PC-3 (cell line): ENCODE results near the gene ZSCAN31. TPM values are rescaled to one million over a fixed set of nuclear protein-coding genes. Genes with fewer than 3 reads are reported as not detected.
A peak's percentile ranks its signal among the peaks of the same experiment; 100 is the strongest.

Experiments
- ATAC-seq: fragments of 200-7000 bp; cut with Tn5 transposase; 2 replicates; pipeline ENCODE4 v1.9.1; 2020; ENCODE audit warnings: mild to moderate bottlenecking, moderate library complexity
- BruUV-seq: library from RNA; stranded (reverse); fragments of 400-500 nt; replicated peaks from 2 replicates; lab custom pipeline; 2021; lab: Mats Ljungman, UMichigan
- CTCF ChIA-PET: fragments of 300-600 bp; sonication (Branson Sonifier 250); formaldehyde crosslinking; loops from one replicate; lab custom pipeline; 2022; ENCODE audit warnings: antibody characterized with exemption; lab: Charles Lee
- POLR2A ChIA-PET: fragments of 300-600 bp; sonication (Branson Sonifier 250); formaldehyde crosslinking; loops from one replicate; lab custom pipeline; 2022; ENCODE audit warnings: antibody characterized with exemption; ENCODE audit not compliant: unreplicated experiment; lab: Charles Lee
- DNase-seq: peaks from one replicate; pipeline ENCODE4 v3.0.0-alpha.2; 2015
- H2AFZ ChIP-seq: fragments of 300-600 bp; sonication (generic); 2 replicates; pipeline ENCODE4 v1.6.0; 2016; ENCODE audit warnings: antibody characterized with exemption, low read length
- H3F3A ChIP-seq: fragments of 300-600 bp; sonication (generic); one replicate; pipeline ENCODE4 v1.6.0; 2017; ENCODE audit warnings: antibody characterized with exemption, low read length, control low read depth, mild to moderate bottlenecking; ENCODE audit not compliant: unreplicated experiment
- H3K27ac ChIP-seq: fragments of 300-600 bp; sonication (generic); 2 replicates; pipeline ENCODE4 v1.5.1; 2016; ENCODE audit warnings: mild to moderate bottlenecking, low read length
- H3K27me3 ChIP-seq: fragments of 300-600 bp; sonication (generic); 2 replicates; pipeline ENCODE4 v1.6.1; 2016; ENCODE audit warnings: low read length, mixed read lengths
- H3K36me3 ChIP-seq: fragments of 300-600 bp; sonication (generic); 2 replicates; pipeline ENCODE4 v1.6.1; 2016; ENCODE audit warnings: low read depth, mixed run types, low read length, mixed read lengths
- H3K4me1 ChIP-seq: fragments of 300-600 bp; sonication (generic); 2 replicates; pipeline ENCODE4 v1.5.1; 2016; ENCODE audit warnings: low read length; ENCODE audit not compliant: insufficient read depth
- H3K4me2 ChIP-seq: fragments of 300-600 bp; sonication (generic); 2 replicates; pipeline ENCODE4 v1.6.0; 2016; ENCODE audit warnings: low read length
- H3K4me3 ChIP-seq: fragments of 300-600 bp; sonication (generic); 2 replicates; pipeline ENCODE4 v1.5.1; 2016; ENCODE audit warnings: mild to moderate bottlenecking, low read length, mixed read lengths
- H3K79me2 ChIP-seq: fragments of 300-600 bp; sonication (generic); 2 replicates; pipeline ENCODE4 v1.6.1; 2017; ENCODE audit warnings: low read length, mixed read lengths
- H3K9ac ChIP-seq: fragments of 300-600 bp; sonication (generic); 2 replicates; pipeline ENCODE4 v1.6.0; 2016; ENCODE audit warnings: mild to moderate bottlenecking, low read length
- H3K9me2 ChIP-seq: fragments of 300-600 bp; sonication (generic); replicated peaks from 2 replicates; pipeline ENCODE4 v1.6.1; 2016; ENCODE audit warnings: mixed run types, low read length, mixed read lengths
- H3K9me3 ChIP-seq: fragments of 300-600 bp; sonication (generic); 2 replicates; pipeline ENCODE4 v1.6.1; 2016; ENCODE audit warnings: low read length, mixed read lengths
- H4K20me1 ChIP-seq: fragments of 300-600 bp; sonication (generic); 2 replicates; pipeline ENCODE4 v1.6.1; 2016; ENCODE audit warnings: low read length, mixed read lengths
- EZH2 ChIP-seq: fragments of 300-600 bp; sonication (generic); IDR thresholded peaks from one replicate; pipeline ENCODE4 v1.6.1; 2017; ENCODE audit warnings: antibody characterized with exemption, mild to moderate bottlenecking, low read length; ENCODE audit not compliant: unreplicated experiment
- EZH2phosphoT487 ChIP-seq: fragments of 300-600 bp; sonication (generic); IDR thresholded peaks from 2 replicates; pipeline ENCODE4 v1.6.1; 2018; ENCODE audit warnings: mild to moderate bottlenecking, antibody characterized with exemption, low read length, borderline replicate concordance
- intact Hi-C: fragments of 100-400 bp; cut with micrococcal nuclease; formaldehyde crosslinking; loops from 2 replicates; pipeline ENCODE4 v1.9.0; 2023
- total RNA-seq: library from RNA; depleted of rRNA; stranded (reverse); fragments of >200 nt; gene quantifications from 2 replicates; pipeline ENCODE4 v1.2.3, GENCODE V29; 2014
- TF ChIP-seq, protein P1 (sequence below): fragments of 300-600 bp; sonication (generic); conservative IDR thresholded peaks from 2 replicates; pipeline ENCODE4 v1.5.1; 2017; ENCODE audit warnings: antibody characterized with exemption, low read depth, mild to moderate bottlenecking, low read length

ZSCAN31 gene
- total RNA-seq, 1 experiment from 2014 or later: 16.9 TPM

DNA sequence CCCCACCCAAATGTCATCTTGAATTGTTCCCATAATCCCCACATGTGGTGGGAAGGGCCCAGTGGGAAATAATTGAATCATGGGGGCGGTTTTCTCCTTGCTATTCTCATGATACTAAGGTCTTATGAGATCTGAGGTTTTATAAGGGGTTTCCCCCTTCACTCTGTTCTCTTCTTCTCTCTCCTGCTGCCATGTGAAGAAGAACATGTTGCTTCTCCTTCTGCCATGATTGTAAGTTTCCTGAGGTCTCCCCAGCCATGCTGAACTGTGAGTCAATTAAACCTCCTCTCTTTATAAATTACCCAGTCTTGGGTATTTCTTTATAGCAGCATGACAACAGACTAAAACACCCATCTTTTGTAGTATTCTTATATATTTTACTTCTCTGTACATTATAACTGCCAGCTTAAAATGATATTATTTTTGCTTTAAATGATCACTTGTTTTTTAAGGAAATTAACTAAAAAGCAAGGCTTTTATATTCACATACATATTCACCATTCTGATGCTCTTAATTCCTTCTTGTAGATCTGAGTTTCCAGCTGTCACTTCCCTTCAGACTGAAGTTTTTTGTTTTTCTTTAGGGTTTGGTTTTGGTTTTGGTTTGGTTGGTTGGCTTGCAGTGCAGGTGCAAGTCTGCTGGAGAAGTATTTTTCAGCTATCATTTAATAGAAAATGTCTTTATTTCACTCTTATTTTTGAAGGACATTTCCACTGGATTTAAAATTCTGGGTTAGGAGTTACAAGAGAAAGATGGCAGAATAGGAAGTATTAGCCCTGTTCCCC is 4.6 kb upstream of the ZSCAN31 start:
- POLR2A ChIA-PET: no interaction called here
- Histone ChIP-seq H3F3A (no peaks in the 10 kb centered on the region), H4K20me1 (no peaks in the 10 kb centered on the region), H3K4me2 (no peak overlapping the region), H3K4me1 (peaks cover 8% of the 10 kb centered on the region), H3K9me2 (no peaks in the 10 kb centered on the region), H3K4me3 (no peak overlapping the region), H3K79me2 (no peaks in the 10 kb centered on the region), H3K36me3 (no peaks in the 10 kb centered on the region), H3K9ac (no peak overlapping the region), H3K9me3 (no peaks in the 10 kb centered on the region), H3K27me3 (no peaks in the 10 kb centered on the region), H2AFZ (no peak overlapping the region), H3K27ac (no peak overlapping the region)
- intact Hi-C loops: no loop called here
- no peak for DNase-seq
- CTCF ChIA-PET: no interaction called here
- no TSS peak for BruUV-seq
- TF ChIP-seq EZH2: no peak
- no peak for ATAC-seq

DNA sequence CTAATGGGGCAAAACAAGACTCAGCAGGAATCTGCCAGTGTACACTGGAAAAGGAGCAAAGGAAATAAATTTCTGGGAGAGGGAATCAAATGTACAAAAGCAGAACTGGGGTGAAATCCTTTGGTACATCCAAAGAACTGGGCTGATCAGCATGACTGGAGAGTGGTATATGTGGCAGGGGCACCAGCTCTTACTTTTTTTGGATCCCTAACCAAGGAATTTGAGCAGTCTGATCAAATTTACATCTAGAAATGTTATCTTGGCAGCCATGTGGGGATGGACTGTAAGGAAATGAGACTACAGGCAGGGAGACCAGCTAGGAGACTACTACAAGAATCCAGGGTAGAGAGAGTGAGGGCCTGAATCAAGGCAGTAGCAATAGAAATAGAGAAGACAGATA is 1.2 kb upstream of the ZSCAN31 start:
- Histone ChIP-seq H2AFZ (peak overlapping the region; percentile 86; the same call in 1 of the 2 replicates), H3K9me2 (no peaks in the 10 kb centered on the region), H3F3A (no peaks in the 10 kb centered on the region), H4K20me1 (no peaks in the 10 kb centered on the region), H3K9me3 (no peaks in the 10 kb centered on the region), H3K36me3 (no peaks in the 10 kb centered on the region), H3K27me3 (no peaks in the 10 kb centered on the region), H3K79me2 (no peaks in the 10 kb centered on the region), H3K4me2 (peak overlapping the region; percentile 96), H3K4me1 (peaks cover 12% of the 10 kb centered on the region), H3K9ac (0 out of 2 replicates have a peak overlapping the region, but pooled peaks have one; percentile 70), H3K27ac (peak overlapping the region; percentile 83), H3K4me3 (peak overlapping the region; percentile 75)
- DNase-seq (no peak), ATAC-seq (no peak)
- BruUV-seq: no TSS peak
- TF ChIP-seq, protein P1, sequence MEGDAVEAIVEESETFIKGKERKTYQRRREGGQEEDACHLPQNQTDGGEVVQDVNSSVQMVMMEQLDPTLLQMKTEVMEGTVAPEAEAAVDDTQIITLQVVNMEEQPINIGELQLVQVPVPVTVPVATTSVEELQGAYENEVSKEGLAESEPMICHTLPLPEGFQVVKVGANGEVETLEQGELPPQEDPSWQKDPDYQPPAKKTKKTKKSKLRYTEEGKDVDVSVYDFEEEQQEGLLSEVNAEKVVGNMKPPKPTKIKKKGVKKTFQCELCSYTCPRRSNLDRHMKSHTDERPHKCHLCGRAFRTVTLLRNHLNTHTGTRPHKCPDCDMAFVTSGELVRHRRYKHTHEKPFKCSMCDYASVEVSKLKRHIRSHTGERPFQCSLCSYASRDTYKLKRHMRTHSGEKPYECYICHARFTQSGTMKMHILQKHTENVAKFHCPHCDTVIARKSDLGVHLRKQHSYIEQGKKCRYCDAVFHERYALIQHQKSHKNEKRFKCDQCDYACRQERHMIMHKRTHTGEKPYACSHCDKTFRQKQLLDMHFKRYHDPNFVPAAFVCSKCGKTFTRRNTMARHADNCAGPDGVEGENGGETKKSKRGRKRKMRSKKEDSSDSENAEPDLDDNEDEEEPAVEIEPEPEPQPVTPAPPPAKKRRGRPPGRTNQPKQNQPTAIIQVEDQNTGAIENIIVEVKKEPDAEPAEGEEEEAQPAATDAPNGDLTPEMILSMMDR: no peak
- no peak for TF ChIP-seq EZH2phosphoT487
- TF ChIP-seq EZH2: no peak
- intact Hi-C loops: loop anchor here (5.0 kb wide), 3 partner anchors 70 to 200 kb away; partner anchors contain the start of genes ZSCAN26 and ZSCAN9
- ChIA-PET CTCF (no interaction called here), POLR2A (no interaction called here)

DNA sequence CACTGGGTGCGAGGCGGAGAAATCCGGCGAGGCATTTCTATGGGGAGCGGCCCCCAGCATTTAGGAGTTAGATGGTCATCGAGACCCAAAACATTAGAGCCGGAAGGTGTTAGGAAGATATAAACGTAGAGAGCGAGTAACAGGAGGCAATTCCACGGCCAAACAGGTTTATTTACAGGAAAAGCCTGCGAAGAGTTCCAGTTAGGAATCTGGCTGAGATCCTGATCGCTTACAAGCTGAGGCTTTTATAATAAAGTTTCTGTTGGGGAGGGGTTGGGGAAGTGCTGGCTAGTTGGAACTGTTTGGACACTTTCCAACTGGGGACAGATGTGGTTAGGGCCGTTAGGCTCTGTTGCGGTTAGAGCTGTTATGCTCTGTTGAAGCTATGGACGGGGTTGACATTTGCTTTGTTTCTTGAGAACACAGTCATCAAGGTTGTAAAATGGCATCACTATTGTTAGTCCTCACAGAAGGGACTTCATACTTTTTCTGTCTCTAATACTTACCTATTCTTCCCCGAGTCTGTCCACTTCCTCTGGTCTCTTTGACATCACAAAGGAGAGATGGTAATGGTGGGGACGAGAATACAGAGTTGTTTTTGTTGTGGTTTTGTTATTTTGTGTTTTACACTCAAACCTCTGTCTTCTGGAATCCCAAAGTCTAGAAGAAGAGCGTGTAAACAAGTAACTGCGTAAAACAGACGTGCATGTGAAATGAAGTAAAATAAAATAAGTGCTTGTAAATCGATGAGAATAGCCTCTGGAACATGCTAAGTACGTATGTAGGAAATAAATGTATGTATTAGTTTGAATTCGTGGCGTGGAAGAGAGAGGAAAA is 554 bp upstream of the ZSCAN31 start:
- H3K9me2 ChIP-seq: no peaks in the 10 kb centered on the region
- no peaks in the 10 kb centered on the region for H4K20me1 ChIP-seq
- peak overlapping the region; percentile 83 for H3K27ac ChIP-seq
- no peaks in the 10 kb centered on the region for H3K79me2 ChIP-seq
- peaks cover 12% of the 10 kb centered on the region for H3K4me1 ChIP-seq
- peak; percentile 23 for ATAC-seq
- intact Hi-C loops: loop anchor here (5.0 kb wide), 3 partner anchors 69 to 199 kb away; partner anchors contain the start of genes ZSCAN26 and ZSCAN9
- DNase-seq: peak; percentile 72
- H3K36me3 ChIP-seq: no peaks in the 10 kb centered on the region
- TF ChIP-seq EZH2phosphoT487 (no peak), EZH2 (no peak)
- TF ChIP-seq, protein P1: no peak
- no peaks in the 10 kb centered on the region for H3K27me3 ChIP-seq
- ChIA-PET POLR2A (interaction anchor here (0.5 to 1.2 kb wide), 2 partner anchors 69 to 117 kb away, joined by 3 to 8 read pairs; partner anchors contain the start of gene ZSCAN26), CTCF (no interaction called here)
- no peaks in the 10 kb centered on the region for H3K9me3 ChIP-seq
- H2AFZ ChIP-seq: peak overlapping the region; percentile 86
- H3K4me3 ChIP-seq: peak overlapping the region; percentile 75
- peak overlapping the region; percentile 70 for H3K9ac ChIP-seq
- H3F3A ChIP-seq: no peaks in the 10 kb centered on the region
- H3K4me2 ChIP-seq: peak overlapping the region; percentile 96
- no TSS peak for BruUV-seq
